ENCODE results near the gene TMEM94.

The TMEM94 gene

GRCh38 chr17:75463603-75464002, 7.2 kb downstream of the TMEM94 start:
- no peak for TF ChIP-seq EZH2 (IDR thresholded peaks at IDR 0.05; ENCODE audit: borderline replicate concordance, low read length)
- TF ChIP-seq CTCF (IDR thresholded peaks at IDR 0.05; ENCODE audit: low read length), result no peak
- Histone ChIP-seq H3K27me3 (ENCODE audit: insufficient read depth, low read length) (no peaks in the 10 kb centered on the region), H2AFZ (ENCODE audit: low read length) (no peak overlapping the region), H3K4me2 (ENCODE audit: low read length) (no peak overlapping the region), H3K36me3 (ENCODE audit: insufficient read depth, low read length) (no peaks in the 10 kb centered on the region), H3K27ac (ENCODE audit: low read depth, low read length, poor library complexity, severe bottlenecking) (no peak overlapping the region), H3K79me2 (ENCODE audit: insufficient read depth, low read length) (no peaks in the 10 kb centered on the region), H3K4me1 (ENCODE audit: insufficient read depth, low read length, severe bottlenecking) (peaks cover 21% of the 10 kb centered on the region), H4K20me1 (ENCODE audit: insufficient read depth, low read length) (no peaks in the 10 kb centered on the region), H3K9me3 (ENCODE audit: low read length) (no peaks in the 10 kb centered on the region), H3K4me3 (ENCODE audit: low read depth, low read length, poor library complexity, severe bottlenecking) (no peak overlapping the region), H3K9ac (ENCODE audit: low read length) (no peak overlapping the region), H3K9me2 (ENCODE audit: low read depth, low read length) (no peaks in the 10 kb centered on the region), H3F3A (ENCODE audit: insufficient read depth, low read length) (no peaks in the 10 kb centered on the region)

- H3F3A ChIP-seq (ENCODE audit: insufficient read depth, low read length), result no peaks in the 10 kb centered on the region
- H3K4me2 ChIP-seq (ENCODE audit: low read length), result no peak overlapping the region
- peaks cover 8% of the 10 kb centered on the region for H3K4me1 ChIP-seq (ENCODE audit: insufficient read depth, low read length, severe bottlenecking)
- H3K36me3 ChIP-seq (ENCODE audit: insufficient read depth, low read length), result no peaks in the 10 kb centered on the region
- H4K20me1 ChIP-seq (ENCODE audit: insufficient read depth, low read length), result no peaks in the 10 kb centered on the region
- H3K9me2 ChIP-seq (ENCODE audit: low read depth, low read length), result no peaks in the 10 kb centered on the region
- H3K27ac ChIP-seq (ENCODE audit: low read depth, low read length, poor library complexity, severe bottlenecking), result no peak overlapping the region
- H2AFZ ChIP-seq (ENCODE audit: low read length), result no peak overlapping the region
- no peak overlapping the region for H3K9ac ChIP-seq (ENCODE audit: low read length)
- H3K4me3 ChIP-seq (ENCODE audit: low read depth, low read length, poor library complexity, severe bottlenecking), result no peak overlapping the region
- H3K27me3 ChIP-seq (ENCODE audit: insufficient read depth, low read length), result no peaks in the 10 kb centered on the region
- H3K79me2 ChIP-seq (ENCODE audit: insufficient read depth, low read length), result no peaks in the 10 kb centered on the region
- no peaks in the 10 kb centered on the region for H3K9me3 ChIP-seq (ENCODE audit: low read length)
- TF ChIP-seq CTCF (IDR thresholded peaks at IDR 0.05; ENCODE audit: low read length) (no peak), EZH2 (IDR thresholded peaks at IDR 0.05; ENCODE audit: borderline replicate concordance, low read length) (no peak)
Observed at GRCh38 chr17:75465039-75465438, 8.6 kb downstream of the TMEM94 start.

- Histone ChIP-seq H3K79me2 (ENCODE audit: insufficient read depth, low read length) (no peaks in the 10 kb centered on the region), H3K4me1 (ENCODE audit: insufficient read depth, low read length, severe bottlenecking) (peaks cover 9% of the 10 kb centered on the region)
Observed at GRCh38 chr17:75468291-75468754, 11.9 kb downstream of the TMEM94 start.

More at GRCh38 chr17:75468291-75468754, 11.9 kb downstream of the TMEM94 start:
- Histone ChIP-seq H2AFZ (ENCODE audit: low read length) (no peak overlapping the region), H3K9me2 (ENCODE audit: low read depth, low read length) (no peaks in the 10 kb centered on the region), H3K36me3 (ENCODE audit: insufficient read depth, low read length) (peaks cover 7% of the 10 kb centered on the region; the same call in 1 of the 2 replicates), H3F3A (ENCODE audit: insufficient read depth, low read length) (no peaks in the 10 kb centered on the region), H3K9me3 (ENCODE audit: low read length) (no peaks in the 10 kb centered on the region), H3K27ac (ENCODE audit: low read depth, low read length, poor library complexity, severe bottlenecking) (no peak overlapping the region), H3K27me3 (ENCODE audit: insufficient read depth, low read length) (no peaks in the 10 kb centered on the region), H3K4me3 (ENCODE audit: low read depth, low read length, poor library complexity, severe bottlenecking) (no peak overlapping the region), H3K4me2 (ENCODE audit: low read length) (no peak overlapping the region), H4K20me1 (ENCODE audit: insufficient read depth, low read length) (no peaks in the 10 kb centered on the region), H3K9ac (ENCODE audit: low read length) (no peak overlapping the region)
- TF ChIP-seq CTCF (IDR thresholded peaks at IDR 0.05; ENCODE audit: low read length), result no peak
- no peak for TF ChIP-seq EZH2 (IDR thresholded peaks at IDR 0.05; ENCODE audit: borderline replicate concordance, low read length)

Measured in OCI-LY1 (cell line).